Keratinocyte (primary cell): ENCODE data around the gene ANG.

Experiments
- EZH2 ChIP-seq: IDR thresholded peaks from one replicate; pipeline ENCODE4 v1.6.1; 2012; ENCODE audit warnings: inconsistent platforms, mild to moderate bottlenecking, low read length, moderate library complexity
- TF ChIP-seq, protein P1 (sequence below), 3 experiments: IDR thresholded peaks in 1 of 3; conservative IDR thresholded peaks in 1 of 3; optimal IDR thresholded peaks in 1 of 3; 2 replicates in 2 of 3; 3 replicates in 1 of 3; pipeline versions ENCODE3 to v1.5.1; 2011; ENCODE audit warnings: low read length in 3 of 3, mild to moderate bottlenecking in 3 of 3, moderate library complexity in 2 of 3, control low read depth in 1 of 3, inconsistent platforms in 1 of 3; ENCODE audit not compliant: insufficient read depth in 2 of 3; ENCODE audit errors: extremely low read depth in 1 of 3

DNA sequence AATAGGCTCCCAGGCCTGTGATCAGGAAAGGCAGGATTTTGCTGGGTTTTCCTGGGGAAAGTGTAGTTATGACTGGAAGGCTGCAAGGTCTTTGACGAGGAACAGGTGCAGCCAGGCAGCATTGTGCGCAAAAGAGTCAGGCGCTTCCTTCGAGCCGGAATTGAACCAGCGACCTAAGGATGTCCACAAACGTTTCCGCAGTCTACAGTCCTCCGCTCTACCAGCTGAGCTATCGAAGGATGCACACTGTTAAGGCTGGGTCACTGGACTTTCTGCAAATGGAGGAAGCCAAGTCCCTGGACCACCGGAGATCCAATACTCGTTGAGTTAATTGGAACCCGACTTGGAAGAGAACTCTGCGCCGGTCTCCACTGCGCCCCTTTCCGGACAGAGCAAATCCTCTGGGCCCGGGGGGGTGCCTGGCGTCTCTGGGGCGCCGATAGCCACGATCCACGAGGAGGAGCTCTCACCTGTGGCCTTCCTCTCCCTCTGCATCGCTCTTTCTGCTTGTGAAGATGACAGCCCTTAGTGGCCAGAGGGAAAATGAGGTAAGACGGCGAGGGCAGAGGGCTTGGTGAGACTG, 28.7 kb upstream of the ANG start:
- TF ChIP-seq, protein P1, sequence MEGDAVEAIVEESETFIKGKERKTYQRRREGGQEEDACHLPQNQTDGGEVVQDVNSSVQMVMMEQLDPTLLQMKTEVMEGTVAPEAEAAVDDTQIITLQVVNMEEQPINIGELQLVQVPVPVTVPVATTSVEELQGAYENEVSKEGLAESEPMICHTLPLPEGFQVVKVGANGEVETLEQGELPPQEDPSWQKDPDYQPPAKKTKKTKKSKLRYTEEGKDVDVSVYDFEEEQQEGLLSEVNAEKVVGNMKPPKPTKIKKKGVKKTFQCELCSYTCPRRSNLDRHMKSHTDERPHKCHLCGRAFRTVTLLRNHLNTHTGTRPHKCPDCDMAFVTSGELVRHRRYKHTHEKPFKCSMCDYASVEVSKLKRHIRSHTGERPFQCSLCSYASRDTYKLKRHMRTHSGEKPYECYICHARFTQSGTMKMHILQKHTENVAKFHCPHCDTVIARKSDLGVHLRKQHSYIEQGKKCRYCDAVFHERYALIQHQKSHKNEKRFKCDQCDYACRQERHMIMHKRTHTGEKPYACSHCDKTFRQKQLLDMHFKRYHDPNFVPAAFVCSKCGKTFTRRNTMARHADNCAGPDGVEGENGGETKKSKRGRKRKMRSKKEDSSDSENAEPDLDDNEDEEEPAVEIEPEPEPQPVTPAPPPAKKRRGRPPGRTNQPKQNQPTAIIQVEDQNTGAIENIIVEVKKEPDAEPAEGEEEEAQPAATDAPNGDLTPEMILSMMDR (optimal IDR thresholded peaks at IDR 0.05 in 1 of 3, IDR thresholded peaks at IDR 0.05 in 1 of 3, conservative IDR thresholded peaks at IDR 0.05 in 1 of 3; ENCODE audit: extremely low read depth in 1 of 3, insufficient read depth in 2 of 3, low read length in 3 of 3) = no peak
- TF ChIP-seq EZH2 = no peak
